ENCODE results near the gene RASSF5. TPM values are rescaled to one million over a fixed set of nuclear protein-coding genes. Genes with fewer than 3 reads are reported as not detected.

Gene RASSF5
- total and polyA plus RNA-seq, 2 of the 13 experiments (the other 11 are each of a cell fraction or from before 2014, with no cell fraction given) = 0.18 to 0.40 TPM

GRCh38 chr1:206538901-206539640 is 31.7 kb downstream of the RASSF5 start:
- peak; percentile 43 for TF ChIP-seq ZFP36 (IDR thresholded peaks at IDR 0.05; ENCODE audit: borderline replicate concordance, low read depth, low read length, partially characterized antibody)
- TF ChIP-seq TAF15 (IDR thresholded peaks at IDR 0.05; ENCODE audit: low read depth, low read length, poor library complexity, severe bottlenecking) = no peak
- no peak for TF ChIP-seq SRF (IDR thresholded peaks at IDR 0.05; ENCODE audit: low read depth, low read length)
- Histone ChIP-seq H3K9me3 (ENCODE audit: low read length) (no peaks in the 10 kb centered on the region), H3K36me3 (replicated peaks in 1 of 2; ENCODE audit: control insufficient read depth in 1 of 2, insufficient read depth in 2 of 2, low read length in 2 of 2) (no peaks in the 10 kb centered on the region), H3K9ac (ENCODE audit: insufficient read depth, low read depth, low read length) (no peak overlapping the region), H3K4me2 (ENCODE audit: low read depth, low read length) (no peak overlapping the region), H3K27ac (ENCODE audit: extremely low read length, insufficient read depth, low read length) (no peak overlapping the region), H3K27me3 (ENCODE audit: control insufficient read depth in 1 of 2, insufficient read depth in 2 of 2, low read length in 2 of 2) (0 out of 5 replicates have a peak, but pooled peaks cover 0 to 1% of the 10 kb centered on the region in 2 experiments), H2AFZ (ENCODE audit: low read length) (no peak overlapping the region), H3K79me2 (ENCODE audit: insufficient read depth, low read length) (no peaks in the 10 kb centered on the region), H4K20me1 (ENCODE audit: insufficient read depth, low read length) (no peaks in the 10 kb centered on the region), H3K4me1 (ENCODE audit: insufficient read depth, low read length) (no peaks in the 10 kb centered on the region), H3K4me3 (replicated peaks in 1 of 3; ENCODE audit: insufficient read depth in 1 of 3, low read depth in 2 of 3, low read length in 3 of 3) (no peak overlapping the region)
- FAIRE-seq (no peak), ATAC-seq (no peak), DNase-seq (ENCODE audit: low spot score) (no peak)
- intact Hi-C loops (cut with micrococcal nuclease; ENCODE audit: unreplicated experiment) = no loop called here
- 56% methylated on average over 10 of the region's 10 CpGs for WGBS (ENCODE audit: low lambda C conversion rate)
- ChIA-PET POLR2A (no interaction called here), CTCF (ENCODE audit: low intra/inter-chr PET ratio, low total read pairs) (no interaction called here)
- in situ Hi-C loops (cut with HindIII; ENCODE audit: extremely low pct_ligation_motif_present, low pct_unique_long_range_greater_than_20kb) = no loop called here
- BruUV-seq (replicated peaks) = no TSS peak

GRCh38 chr1:206540044-206540780 is 32.9 kb downstream of the RASSF5 start:
- BruUV-seq (replicated peaks) = no TSS peak
- no peak overlapping the region for H3K4me2 ChIP-seq (ENCODE audit: low read depth, low read length)
- no peaks in the 10 kb centered on the region for H4K20me1 ChIP-seq (ENCODE audit: insufficient read depth, low read length)
- no peak for ATAC-seq
- 0 out of 5 replicates have a peak, but pooled peaks cover 0 to 1% of the 10 kb centered on the region in 2 experiments for H3K27me3 ChIP-seq (ENCODE audit: control insufficient read depth in 1 of 2, insufficient read depth in 2 of 2, low read length in 2 of 2)
- no peaks in the 10 kb centered on the region for H3K4me1 ChIP-seq (ENCODE audit: insufficient read depth, low read length)
- WGBS (ENCODE audit: low lambda C conversion rate) = 28% methylated on average over 5 of the region's 8 CpGs
- no peak overlapping the region for H2AFZ ChIP-seq (ENCODE audit: low read length)
- FAIRE-seq = no peak
- no peaks in the 10 kb centered on the region for H3K9me3 ChIP-seq (ENCODE audit: low read length)
- no peaks in the 10 kb centered on the region for H3K36me3 ChIP-seq (replicated peaks in 1 of 2; ENCODE audit: control insufficient read depth in 1 of 2, insufficient read depth in 2 of 2, low read length in 2 of 2)
- no peak overlapping the region for H3K27ac ChIP-seq (ENCODE audit: extremely low read length, insufficient read depth, low read length)
- DNase-seq (ENCODE audit: low spot score) = no peak
- TF ChIP-seq CBFB (CRISPR knock-in tag; IDR thresholded peaks at IDR 0.05) (no peak), GTF2F1 (IDR thresholded peaks at IDR 0.05; ENCODE audit: low read length) (no peak)
- intact Hi-C loops (cut with micrococcal nuclease; ENCODE audit: unreplicated experiment) = no loop called here
- H3K9ac ChIP-seq (ENCODE audit: insufficient read depth, low read depth, low read length) = no peak overlapping the region
- ChIA-PET CTCF (ENCODE audit: low intra/inter-chr PET ratio, low total read pairs) (no interaction called here), POLR2A (no interaction called here)
- H3K4me3 ChIP-seq (replicated peaks in 1 of 3; ENCODE audit: insufficient read depth in 1 of 3, low read depth in 2 of 3, low read length in 3 of 3) = no peak overlapping the region
- in situ Hi-C loops (cut with HindIII; ENCODE audit: extremely low pct_ligation_motif_present, low pct_unique_long_range_greater_than_20kb) = loop anchor here (5.0 kb wide), 2 partner anchors 33 to 42 kb away; partner anchors contain the start of gene RASSF5
- no peaks in the 10 kb centered on the region for H3K79me2 ChIP-seq (ENCODE audit: insufficient read depth, low read length)
